C4-2B (cell line): ENCODE results near the gene NPSR1.

Experiments used
- CTCF ChIP-seq: fragments of 450-650 bp; conservative IDR thresholded peaks from 2 replicates; pipeline ENCODE4 v1.5.1; 2017; ENCODE audit warnings: mild to moderate bottlenecking
- ZFX ChIP-seq: fragments of 450-650 bp; IDR thresholded peaks from 2 replicates; pipeline ENCODE4 v1.6.1; 2017

DNA sequence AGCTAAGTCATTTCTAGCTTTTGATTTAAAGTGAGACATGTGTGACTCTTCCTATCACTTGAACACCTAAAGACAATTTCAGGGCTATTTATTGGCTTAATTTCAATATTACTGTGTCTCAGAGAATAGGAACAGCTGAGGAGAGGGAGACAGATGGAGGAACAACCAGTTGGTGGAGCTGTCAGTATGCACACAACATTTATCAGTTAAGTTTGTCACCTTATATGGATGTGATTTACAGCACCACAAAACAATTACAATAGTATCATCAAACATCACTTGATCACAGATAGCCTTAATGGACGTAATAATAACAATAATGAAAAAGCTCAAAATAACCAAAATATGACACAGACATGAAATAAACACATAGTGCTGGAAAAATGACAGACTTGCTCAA, 129.6 kb downstream of the NPSR1 start:
- TF ChIP-seq CTCF, result no peak
- no peak for TF ChIP-seq ZFX
